Skeletal muscle tissue (tissue), 4 donors: ENCODE measurements around the gene RNF10. TPM values are rescaled to one million over a fixed set of nuclear protein-coding genes. Genes with fewer than 3 reads are reported as not detected.
"Not testable (repeated sequence)": the region's sequence is repeated elsewhere in the genome, so short reads cannot be mapped to it uniquely, and the experiment has no call there.

Source experiments
- H3K27ac ChIP-seq: one replicate; pipeline ENCODE4 v1.7.0; 2013; ENCODE audit warnings: mild to moderate bottlenecking, low read depth, low read length, inconsistent platforms
- H3K27me3 ChIP-seq, 3 donors: one replicate each; pipeline ENCODE4 v1.7.0; 2013; ENCODE audit warnings: low read length in 3 of 3; ENCODE audit not compliant: control insufficient read depth in 3 of 3, insufficient read depth in 3 of 3
- H3K36me3 ChIP-seq, 3 donors: one replicate each; pipeline ENCODE4 v1.7.0; 2013; ENCODE audit warnings: low read length in 3 of 3; ENCODE audit not compliant: control insufficient read depth in 3 of 3, insufficient read depth in 3 of 3
- H3K4me1 ChIP-seq, 3 donors: one replicate each; pipeline ENCODE4 v1.7.0; 2013; ENCODE audit warnings: low read length in 3 of 3, mild to moderate bottlenecking in 3 of 3; ENCODE audit not compliant: control insufficient read depth in 3 of 3, insufficient read depth in 3 of 3
- H3K4me3 ChIP-seq, 3 donors: one replicate each; pipeline ENCODE4 v1.7.0; 2013; ENCODE audit warnings: low read length in 3 of 3
- H3K9ac ChIP-seq, 3 donors: one replicate each; pipeline ENCODE4 v1.7.0; 2013; ENCODE audit warnings: low read length in 3 of 3, mild to moderate bottlenecking in 3 of 3, moderate library complexity in 2 of 3, low read depth in 1 of 3
- H3K9me3 ChIP-seq, 3 donors: one replicate each; pipeline ENCODE4 v1.7.0; 2013; ENCODE audit warnings: low read length in 3 of 3; ENCODE audit not compliant: control insufficient read depth in 3 of 3
- total RNA-seq: library from RNA; depleted of rRNA; stranded (reverse); fragments of >200 nt; gene quantifications from one replicate; pipeline ENCODE4 v1.2.3, GENCODE V29; 2014
- donor health status: Osteomylitis.

Gene RNF10
- total RNA-seq, 1 donor from 2014 or later: 118 TPM

GRCh38 chr12:120496413-120497340, 37.5 kb upstream of the RNF10 start:
- Histone ChIP-seq H3K9ac (peak overlapping the region; percentile 66 to 84 (median 81)), H3K36me3 (peaks cover 7 to 25% (median 17%) of the 10 kb centered on the region in 3 donors), H3K4me1 (peaks cover 16 to 31% (median 16%) of the 10 kb centered on the region in 3 donors), H3K27ac (peak overlapping the region; percentile 69), H3K27me3 (no peaks in the 10 kb centered on the region), H3K9me3 (no peaks in the 10 kb centered on the region), H3K4me3 (peak overlapping the region; percentile 82 to 92 (median 90))

GRCh38 chr12:120497524-120498150, 36.5 kb upstream of the RNF10 start:
- H3K4me1 ChIP-seq: peaks cover 16 to 29% (median 16%) of the 10 kb centered on the region in 3 donors

GRCh38 chr12:120498870-120499515, 35.2 kb upstream of the RNF10 start:
- peaks cover 15 to 35% (median 31%) of the 10 kb centered on the region in 3 donors for H3K36me3 ChIP-seq
- no peak overlapping the region for H3K9ac ChIP-seq
- H3K27ac ChIP-seq: no peak overlapping the region
- H3K4me3 ChIP-seq: no peak overlapping the region
- H3K4me1 ChIP-seq: peaks cover 16 to 29% (median 16%) of the 10 kb centered on the region in 3 donors
- no peaks in the 10 kb centered on the region for H3K9me3 ChIP-seq
- no peaks in the 10 kb centered on the region for H3K27me3 ChIP-seq

More at GRCh38 chr12:120497524-120498150, 36.5 kb upstream of the RNF10 start:
- peak overlapping the region; percentile 82 to 92 (median 90) for H3K4me3 ChIP-seq
- H3K9me3 ChIP-seq: no peaks in the 10 kb centered on the region
- peak overlapping the region; percentile 66 to 84 (median 71) for H3K9ac ChIP-seq
- no peaks in the 10 kb centered on the region for H3K27me3 ChIP-seq
- H3K27ac ChIP-seq: no peak overlapping the region
- peaks cover 7 to 25% (median 22%) of the 10 kb centered on the region in 3 donors for H3K36me3 ChIP-seq

- no peak overlapping the region for H3K27ac ChIP-seq
- no peak overlapping the region for H3K4me3 ChIP-seq
- peaks cover 12 to 22% (median 16%) of the 10 kb centered on the region in 3 donors for H3K4me1 ChIP-seq
- peaks cover 19 to 43% (median 37%) of the 10 kb centered on the region in 3 donors for H3K36me3 ChIP-seq
- no peak overlapping the region for H3K9ac ChIP-seq
- H3K27me3 ChIP-seq: no peaks in the 10 kb centered on the region
- H3K9me3 ChIP-seq: no peaks in the 10 kb centered on the region
Measured at GRCh38 chr12:120500581-120500980, 33.6 kb upstream of the RNF10 start.

GRCh38 chr12:120504587-120504986, 29.6 kb upstream of the RNF10 start:
- H3K27ac ChIP-seq: no peak overlapping the region
- H3K9ac ChIP-seq: no peak overlapping the region
- H3K36me3 ChIP-seq: peaks cover 31 to 41% (median 35%) of the 10 kb centered on the region in 3 donors
- H3K4me3 ChIP-seq: no peak overlapping the region
- H3K9me3 ChIP-seq: no peaks in the 10 kb centered on the region
- no peaks in the 10 kb centered on the region for H3K4me1 ChIP-seq
- H3K27me3 ChIP-seq: no peaks in the 10 kb centered on the region

- Histone ChIP-seq H3K27me3 (no peaks in the 10 kb centered on the region), H3K4me1 (no peaks in the 10 kb centered on the region), H3K27ac (no peak overlapping the region), H3K4me3 (no peak overlapping the region), H3K36me3 (peaks cover 25 to 45% (median 37%) of the 10 kb centered on the region in 3 donors), H3K9me3 (no peaks in the 10 kb centered on the region), H3K9ac (no peak overlapping the region)
Measured at GRCh38 chr12:120508537-120508936, 25.6 kb upstream of the RNF10 start.

- no peak overlapping the region for H3K4me3 ChIP-seq
- H3K9me3 ChIP-seq: no peaks in the 10 kb centered on the region
- no peak overlapping the region for H3K27ac ChIP-seq
- no peaks in the 10 kb centered on the region for H3K27me3 ChIP-seq
- H3K36me3 ChIP-seq: peaks cover 23 to 42% (median 34%) of the 10 kb centered on the region in 3 donors
- H3K9ac ChIP-seq: no peak overlapping the region
- no peaks in the 10 kb centered on the region for H3K4me1 ChIP-seq
Measured at GRCh38 chr12:120514002-120514401, 20.2 kb upstream of the RNF10 start.

- no peak overlapping the region for H3K27ac ChIP-seq
- no peaks in the 10 kb centered on the region for H3K9me3 ChIP-seq
- H3K9ac ChIP-seq: no peak overlapping the region
- H3K4me1 ChIP-seq: no peaks in the 10 kb centered on the region
- H3K36me3 ChIP-seq: peaks cover 19 to 29% (median 29%) of the 10 kb centered on the region in 3 donors
- no peaks in the 10 kb centered on the region for H3K27me3 ChIP-seq
- H3K4me3 ChIP-seq: no peak overlapping the region
Measured at GRCh38 chr12:120515496-120515895, 18.7 kb upstream of the RNF10 start.

- not testable (repeated sequence) for H3K9ac ChIP-seq, H3K4me3 ChIP-seq, H3K27me3 ChIP-seq, H3K27ac ChIP-seq, H3K4me1 ChIP-seq, H3K9me3 ChIP-seq
- H3K36me3 ChIP-seq: peaks cover 19 to 32% (median 27%) of the 10 kb centered on the region in 3 donors
Measured at GRCh38 chr12:120519324-120519723, 14.8 kb upstream of the RNF10 start.
